GM10248 (cell line): ENCODE measurements around the gene EML6.

Experiments used
- CTCF ChIA-PET: fragments of 300-600 bp; sonication (Branson Sonifier 250); formaldehyde crosslinking; extraction: SDS; loops from one replicate; lab custom pipeline; 2021; ENCODE audit warnings: antibody characterized with exemption; lab: Yijun Ruan, JAX
- POLR2A ChIA-PET: fragments of 350-650 bp; sonication (Branson Sonifier 250); formaldehyde crosslinking; extraction: SDS; loops from one replicate; lab custom pipeline; 2020; ENCODE audit warnings: antibody characterized with exemption; lab: Yijun Ruan, JAX
- DNase-seq: peaks from one replicate; pipeline ENCODE4 v3.0.0; 2012; ENCODE audit errors: extremely low spot score
- TF ChIP-seq, protein P1 (sequence below): IDR thresholded peaks from 2 replicates; pipeline ENCODE4 v1.5.1; 2012; ENCODE audit warnings: mild to moderate bottlenecking, low read depth; ENCODE audit errors: extremely low read depth, missing control alignments, control extremely low read depth

The EML6 gene

DNA sequence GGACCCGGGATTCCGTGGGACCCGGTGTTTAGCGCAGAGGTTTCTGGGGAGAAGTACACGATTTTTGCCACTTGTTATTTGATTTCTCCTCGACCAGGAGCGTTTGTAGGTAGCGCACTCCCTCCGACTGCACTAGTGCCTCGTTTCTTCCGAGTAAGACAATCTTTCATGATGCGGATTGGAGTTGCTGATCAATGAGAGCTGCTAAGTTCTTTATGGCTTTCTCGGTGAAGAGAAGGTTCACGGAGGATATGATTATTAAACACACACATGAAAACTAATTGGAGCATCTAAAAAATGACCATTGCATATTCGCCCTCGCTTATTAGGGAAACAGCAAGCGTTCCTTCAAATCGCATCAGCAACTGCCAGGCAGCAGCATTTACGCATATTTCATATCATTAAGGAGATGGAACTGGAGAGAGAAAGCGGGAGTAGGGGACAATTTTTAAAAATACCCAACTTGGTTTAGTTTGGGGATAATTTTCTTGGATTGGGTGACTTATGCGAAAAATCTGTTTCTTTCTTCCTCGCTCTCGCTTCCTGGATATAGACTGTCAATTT, 616 bp downstream of the EML6 start:
- POLR2A ChIA-PET = no interaction called here
- CTCF ChIA-PET = interaction anchor here (1.9 kb wide), 1 partner anchor 17 kb away, joined by 8 read pairs; no protein-coding TSS in a partner anchor

DNA sequence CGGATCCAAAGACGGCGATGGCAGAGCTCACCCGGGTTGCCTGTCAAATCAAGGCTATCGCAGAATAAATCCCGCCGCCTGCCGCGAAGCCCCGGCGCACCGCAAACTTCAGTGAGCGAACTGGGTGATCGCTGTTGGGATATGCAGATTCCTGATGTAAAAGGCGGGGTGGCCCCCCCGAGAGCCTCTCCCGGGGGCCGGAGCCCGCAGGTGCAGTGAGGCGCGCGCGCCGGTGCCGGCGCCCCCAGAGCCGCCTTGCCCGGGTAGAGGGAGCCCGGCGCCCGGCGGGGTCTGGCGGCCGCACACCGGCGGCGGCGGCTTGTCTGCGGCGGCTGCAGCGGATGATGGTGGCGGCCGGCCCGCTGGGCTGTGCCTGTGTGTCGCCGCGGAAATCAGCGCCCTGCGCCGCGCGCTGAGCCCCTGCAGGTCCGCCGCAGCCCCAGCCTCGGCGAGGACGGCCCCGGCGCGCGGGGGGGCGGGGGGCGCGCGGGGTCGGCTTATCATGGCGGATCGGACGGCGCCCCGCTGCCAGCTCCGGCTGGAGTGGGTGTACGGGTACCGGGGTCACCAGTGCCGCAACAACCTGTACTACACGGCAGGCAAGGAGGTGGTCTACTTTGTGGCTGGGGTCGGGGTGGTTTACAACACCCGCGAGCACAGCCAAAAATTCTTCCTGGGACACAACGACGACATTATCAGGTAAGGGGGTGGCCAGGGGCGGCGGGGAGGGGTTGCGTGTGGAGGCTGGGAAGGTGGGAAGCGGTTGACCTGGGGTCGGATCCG, 1.3 kb downstream of the EML6 start:
- POLR2A ChIA-PET = no interaction called here
- TF ChIP-seq, protein P1, sequence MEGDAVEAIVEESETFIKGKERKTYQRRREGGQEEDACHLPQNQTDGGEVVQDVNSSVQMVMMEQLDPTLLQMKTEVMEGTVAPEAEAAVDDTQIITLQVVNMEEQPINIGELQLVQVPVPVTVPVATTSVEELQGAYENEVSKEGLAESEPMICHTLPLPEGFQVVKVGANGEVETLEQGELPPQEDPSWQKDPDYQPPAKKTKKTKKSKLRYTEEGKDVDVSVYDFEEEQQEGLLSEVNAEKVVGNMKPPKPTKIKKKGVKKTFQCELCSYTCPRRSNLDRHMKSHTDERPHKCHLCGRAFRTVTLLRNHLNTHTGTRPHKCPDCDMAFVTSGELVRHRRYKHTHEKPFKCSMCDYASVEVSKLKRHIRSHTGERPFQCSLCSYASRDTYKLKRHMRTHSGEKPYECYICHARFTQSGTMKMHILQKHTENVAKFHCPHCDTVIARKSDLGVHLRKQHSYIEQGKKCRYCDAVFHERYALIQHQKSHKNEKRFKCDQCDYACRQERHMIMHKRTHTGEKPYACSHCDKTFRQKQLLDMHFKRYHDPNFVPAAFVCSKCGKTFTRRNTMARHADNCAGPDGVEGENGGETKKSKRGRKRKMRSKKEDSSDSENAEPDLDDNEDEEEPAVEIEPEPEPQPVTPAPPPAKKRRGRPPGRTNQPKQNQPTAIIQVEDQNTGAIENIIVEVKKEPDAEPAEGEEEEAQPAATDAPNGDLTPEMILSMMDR = no peak
- DNase-seq = peak; percentile 39
- CTCF ChIA-PET = no interaction called here

More for the DNA sequence above, 616 bp downstream of the EML6 start:
- no peak for DNase-seq
- TF ChIP-seq, protein P1 = no peak

GRCh38 chr2:54725343-54726099, 2.1 kb downstream of the EML6 start:
- ChIA-PET POLR2A (no interaction called here), CTCF (interaction anchor here (1.3 kb wide), 1 partner anchor 21 kb away, joined by 7 read pairs; no protein-coding TSS in a partner anchor)
- DNase-seq = no peak
- TF ChIP-seq, protein P1 = no peak

- DNase-seq = no peak
- ChIA-PET POLR2A (no interaction called here), CTCF (interaction anchor here (1.0 to 1.8 kb wide), 3 partner anchors 22 to 112 kb away, joined by 3 to 7 read pairs (median 6); no protein-coding TSS in a partner anchor)
- TF ChIP-seq, protein P1 = no peak
Observed at GRCh38 chr2:54726431-54726830, 3.0 kb downstream of the EML6 start.

GRCh38 chr2:54726940-54727339, 3.5 kb downstream of the EML6 start:
- POLR2A ChIA-PET = no interaction called here
- CTCF ChIA-PET = interaction anchor here (1.0 to 1.8 kb wide), 2 partner anchors 54 to 112 kb away, joined by 3 to 6 read pairs; no protein-coding TSS in a partner anchor
- no peak for DNase-seq
- TF ChIP-seq, protein P1 = no peak

- ChIA-PET CTCF (no interaction called here), POLR2A (no interaction called here)
- DNase-seq = no peak
- TF ChIP-seq, protein P1 = no peak
Observed at GRCh38 chr2:54728669-54729120, 5.2 kb downstream of the EML6 start.
